DND-41 (cell line): ENCODE results near the gene ST6GALNAC6.

Experiments used
- CTCF ChIP-seq: IDR thresholded peaks from 2 replicates; pipeline ENCODE4 v1.5.1; 2012; ENCODE audit warnings: borderline replicate concordance, low read length, moderate library complexity, mild to moderate bottlenecking; ENCODE audit not compliant: poor library complexity, severe bottlenecking; ENCODE audit errors: extremely low read depth
- EZH2 ChIP-seq: IDR thresholded peaks from 3 replicates; pipeline ENCODE4 v1.6.1; 2012; ENCODE audit warnings: borderline replicate concordance, low read depth, mild to moderate bottlenecking, moderate library complexity, low read length, inconsistent platforms; ENCODE audit not compliant: severe bottlenecking

GRCh38 chr9:127875306-127875966, 24.0 kb downstream of the ST6GALNAC6 start:
- TF ChIP-seq EZH2 (no peak), CTCF (no peak)
